ENCODE results near the gene JPH2. TPM values are rescaled to one million over a fixed set of nuclear protein-coding genes. Genes with fewer than 3 reads are reported as not detected.
"Not testable (repeated sequence)": the region's sequence is repeated elsewhere in the genome, so short reads cannot be mapped to it uniquely, and the experiment has no call there.

JPH2 gene
- total RNA-seq, 2 experiments from 2014 or later, result not detected

DNA sequence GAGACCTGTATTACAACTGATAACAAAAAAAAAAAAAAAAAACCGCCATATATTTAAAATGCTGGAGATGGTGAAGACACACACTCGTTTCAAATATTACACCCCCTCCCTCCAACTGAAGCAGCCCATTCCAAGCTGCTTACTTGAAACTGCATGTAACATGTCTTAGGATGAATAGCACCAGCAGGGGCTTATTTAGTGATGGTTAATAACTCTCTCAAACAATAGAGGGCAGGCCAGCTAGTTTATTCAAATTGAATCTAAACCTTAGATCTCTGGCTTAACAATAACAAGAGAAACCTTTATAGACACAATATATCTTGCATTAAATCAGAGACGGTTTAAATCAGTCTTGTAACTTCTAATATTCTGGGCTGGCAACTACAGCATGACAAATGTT lies 9.3 kb upstream of the JPH2 start:
- no peak for DNase-seq
- Histone ChIP-seq H3K27ac (ENCODE audit: low read depth in 1 of 2, low read length in 2 of 2) (no peak overlapping the region), H3K9me3 (ENCODE audit: control insufficient read depth in 1 of 2, insufficient read depth in 1 of 2, low read length in 2 of 2) (no peaks in the 10 kb centered on the region), H3K4me1 (ENCODE audit: insufficient read depth, low read length) (no peaks in the 10 kb centered on the region), H3K27me3 (ENCODE audit: control insufficient read depth in 1 of 2, insufficient read depth in 2 of 2, low read length in 2 of 2) (no peaks in the 10 kb centered on the region), H3K4me3 (ENCODE audit: low read length) (no peak overlapping the region), H3K36me3 (ENCODE audit: insufficient read depth, low read length) (peaks cover 51% of the 10 kb centered on the region)
- POLR2A ChIA-PET, result no interaction called here
- Mint-ChIP-seq H3K36me3 (ENCODE audit: low read depth) (peaks cover 55% of the 10 kb centered on the region), H3K27me3 (no peaks in the 10 kb centered on the region), H3K27ac (peak overlapping the region; percentile 23), H3K4me1 (ENCODE audit: low read depth) (peaks cover 10% of the 10 kb centered on the region), H3K9me3 (no peaks in the 10 kb centered on the region), H3K4me3 (peak overlapping the region; percentile 22)
- intact Hi-C loops (cut with DNase I, micrococcal nuclease), result no loop called here
- peak; percentile 67 for ATAC-seq (ENCODE audit: poor library complexity)
- TF ChIP-seq, protein P1, sequence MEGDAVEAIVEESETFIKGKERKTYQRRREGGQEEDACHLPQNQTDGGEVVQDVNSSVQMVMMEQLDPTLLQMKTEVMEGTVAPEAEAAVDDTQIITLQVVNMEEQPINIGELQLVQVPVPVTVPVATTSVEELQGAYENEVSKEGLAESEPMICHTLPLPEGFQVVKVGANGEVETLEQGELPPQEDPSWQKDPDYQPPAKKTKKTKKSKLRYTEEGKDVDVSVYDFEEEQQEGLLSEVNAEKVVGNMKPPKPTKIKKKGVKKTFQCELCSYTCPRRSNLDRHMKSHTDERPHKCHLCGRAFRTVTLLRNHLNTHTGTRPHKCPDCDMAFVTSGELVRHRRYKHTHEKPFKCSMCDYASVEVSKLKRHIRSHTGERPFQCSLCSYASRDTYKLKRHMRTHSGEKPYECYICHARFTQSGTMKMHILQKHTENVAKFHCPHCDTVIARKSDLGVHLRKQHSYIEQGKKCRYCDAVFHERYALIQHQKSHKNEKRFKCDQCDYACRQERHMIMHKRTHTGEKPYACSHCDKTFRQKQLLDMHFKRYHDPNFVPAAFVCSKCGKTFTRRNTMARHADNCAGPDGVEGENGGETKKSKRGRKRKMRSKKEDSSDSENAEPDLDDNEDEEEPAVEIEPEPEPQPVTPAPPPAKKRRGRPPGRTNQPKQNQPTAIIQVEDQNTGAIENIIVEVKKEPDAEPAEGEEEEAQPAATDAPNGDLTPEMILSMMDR (IDR thresholded peaks at IDR 0.05), result no peak
- CTCF ChIA-PET, result interaction anchor here (0.6 to 1.1 kb wide), 4 partner anchors 16 to 587 kb away, joined by 3 to 5 read pairs (median 4); partner anchors contain the start of gene FITM2

DNA sequence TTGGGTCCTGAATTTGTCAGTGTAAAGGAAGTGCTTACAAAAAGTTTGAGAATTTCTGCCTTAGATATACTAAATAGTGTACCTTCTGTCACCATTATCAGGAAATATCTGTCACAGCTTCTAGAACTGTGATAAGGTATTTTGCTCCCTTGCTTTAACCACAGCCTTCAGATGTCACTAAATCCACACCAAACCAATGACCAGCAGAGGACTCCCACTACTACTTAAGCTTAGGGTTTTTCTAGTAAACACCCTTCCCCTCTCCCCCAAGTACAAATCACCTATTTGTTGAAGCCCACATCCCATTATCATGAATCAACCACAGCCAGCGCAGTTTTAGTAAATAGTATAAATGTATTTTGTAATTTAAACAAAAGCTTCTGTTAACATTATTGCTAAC lies 8.6 kb upstream of the JPH2 start:
- intact Hi-C loops (cut with DNase I, micrococcal nuclease), result no loop called here
- H3K27me3 Mint-ChIP-seq, result peaks cover 4% of the 10 kb centered on the region

DNA sequence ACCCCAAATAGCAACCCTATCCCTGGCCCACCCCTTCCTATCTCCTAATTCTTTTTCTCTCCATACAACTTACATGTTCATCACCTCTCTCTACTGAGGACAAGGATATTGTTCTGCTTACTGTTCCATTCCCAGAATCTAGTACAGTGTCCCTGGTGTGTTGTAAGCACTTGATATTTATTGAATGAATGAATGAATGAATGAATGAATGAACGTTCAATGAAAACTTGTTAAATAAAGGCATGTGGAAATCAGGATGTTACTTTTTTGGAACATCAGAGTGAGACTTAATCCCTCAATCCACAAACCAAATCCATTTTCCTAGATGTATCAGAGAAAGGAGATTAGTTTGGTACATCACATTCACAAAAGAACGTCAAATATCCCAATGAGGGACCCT lies 6.8 kb upstream of the JPH2 start:
- Mint-ChIP-seq H3K27ac (no peak overlapping the region), H3K4me1 (ENCODE audit: low read depth) (peaks cover 4% of the 10 kb centered on the region), H3K27me3 (peaks cover 15% of the 10 kb centered on the region), H3K4me3 (no peak overlapping the region), H3K36me3 (ENCODE audit: low read depth) (peaks cover 31% of the 10 kb centered on the region), H3K9me3 (no peaks in the 10 kb centered on the region)
- DNase-seq (no peak), ATAC-seq (ENCODE audit: poor library complexity) (no peak)
- Histone ChIP-seq H3K4me3 (ENCODE audit: low read length) (no peak overlapping the region), H3K27ac (ENCODE audit: low read depth in 1 of 2, low read length in 2 of 2) (no peak overlapping the region), H3K4me1 (ENCODE audit: insufficient read depth, low read length) (peaks cover 4% of the 10 kb centered on the region), H3K36me3 (ENCODE audit: insufficient read depth, low read length) (peaks cover 26% of the 10 kb centered on the region), H3K27me3 (ENCODE audit: control insufficient read depth in 1 of 2, insufficient read depth in 2 of 2, low read length in 2 of 2) (peaks cover 0 to 13% of the 10 kb centered on the region in 2 experiments), H3K9me3 (ENCODE audit: control insufficient read depth in 1 of 2, insufficient read depth in 1 of 2, low read length in 2 of 2) (no peaks in the 10 kb centered on the region)
- POLR2A ChIA-PET, result no interaction called here
- TF ChIP-seq, protein P1 (IDR thresholded peaks at IDR 0.05), result no peak
- CTCF ChIA-PET, result no interaction called here
- intact Hi-C loops (cut with DNase I, micrococcal nuclease), result loop anchor here in 1 of 2 experiments (5.0 kb wide), 1 partner anchor 136 kb away; no protein-coding TSS in a partner anchor

More for the DNA sequence above, 8.6 kb upstream of the JPH2 start:
- peaks cover 49% of the 10 kb centered on the region for H3K36me3 Mint-ChIP-seq (ENCODE audit: low read depth)
- no peaks in the 10 kb centered on the region for H3K9me3 ChIP-seq (ENCODE audit: control insufficient read depth in 1 of 2, insufficient read depth in 1 of 2, low read length in 2 of 2)
- no peaks in the 10 kb centered on the region for H3K4me1 ChIP-seq (ENCODE audit: insufficient read depth, low read length)
- no peaks in the 10 kb centered on the region for H3K27me3 ChIP-seq (ENCODE audit: control insufficient read depth in 1 of 2, insufficient read depth in 2 of 2, low read length in 2 of 2)
- ChIA-PET CTCF (interaction anchor here (0.7 to 1.3 kb wide), 5 partner anchors 17 to 116 kb away, joined by 3 to 5 read pairs (median 3); partner anchors contain the start of gene FITM2), POLR2A (no interaction called here)
- H3K27ac ChIP-seq (ENCODE audit: low read depth in 1 of 2, low read length in 2 of 2), result no peak overlapping the region
- H3K4me3 ChIP-seq (ENCODE audit: low read length), result no peak overlapping the region
- H3K27ac Mint-ChIP-seq, result peak overlapping the region; percentile 23
- no peaks in the 10 kb centered on the region for H3K9me3 Mint-ChIP-seq
- H3K4me1 Mint-ChIP-seq (ENCODE audit: low read depth), result peaks cover 3% of the 10 kb centered on the region
- DNase-seq (no peak), ATAC-seq (ENCODE audit: poor library complexity) (no peak)
- TF ChIP-seq, protein P1 (IDR thresholded peaks at IDR 0.05), result no peak
- peaks cover 44% of the 10 kb centered on the region for H3K36me3 ChIP-seq (ENCODE audit: insufficient read depth, low read length)
- H3K4me3 Mint-ChIP-seq, result no peak overlapping the region

DNA sequence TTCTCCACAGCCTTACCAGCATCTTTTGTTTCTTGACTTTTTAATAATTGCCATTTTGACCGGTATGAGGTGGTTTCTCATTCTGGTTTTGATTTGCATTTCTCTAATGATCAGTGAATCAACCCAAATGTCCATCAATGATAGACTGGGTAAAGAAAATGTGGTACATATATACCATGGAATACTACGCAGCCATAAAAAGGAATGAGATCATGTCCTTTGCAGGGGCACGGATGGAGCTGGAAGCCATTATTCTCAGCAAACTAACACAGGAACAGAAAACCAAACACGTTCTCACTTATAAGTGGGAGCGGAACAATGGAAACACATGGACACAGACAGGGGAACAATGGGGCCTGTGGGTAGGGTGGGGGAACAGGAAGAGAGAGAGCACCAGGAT lies 4.7 kb upstream of the JPH2 start:
- Histone ChIP-seq H3K4me1 (ENCODE audit: insufficient read depth, low read length) (peaks cover 16% of the 10 kb centered on the region), H3K27me3 (ENCODE audit: control insufficient read depth in 1 of 2, insufficient read depth in 2 of 2, low read length in 2 of 2) (peaks cover 18 to 33% of the 10 kb centered on the region in 2 experiments)
- H3K27ac Mint-ChIP-seq; H3K9me3 ChIP-seq (ENCODE audit: control insufficient read depth in 1 of 2, insufficient read depth in 1 of 2, low read length in 2 of 2); H3K4me3 ChIP-seq (ENCODE audit: low read length); DNase-seq; H3K4me3 Mint-ChIP-seq; ATAC-seq (ENCODE audit: poor library complexity); H3K9me3 Mint-ChIP-seq; H3K27ac ChIP-seq (ENCODE audit: low read depth in 1 of 2, low read length in 2 of 2); H3K36me3 ChIP-seq (ENCODE audit: insufficient read depth, low read length); POLR2A ChIA-PET: not testable (repeated sequence)
- CTCF ChIA-PET, result interaction anchor here (1.9 kb wide), 1 partner anchor 19 kb away, joined by 5 read pairs; the partner anchor contains the start of gene OSER1
- intact Hi-C loops (cut with DNase I, micrococcal nuclease), result loop anchor here in 1 of 2 experiments (5.0 kb wide), 1 partner anchor 134 kb away; no protein-coding TSS in a partner anchor
- H3K27me3 Mint-ChIP-seq, result peaks cover 34% of the 10 kb centered on the region
- H3K4me1 Mint-ChIP-seq (ENCODE audit: low read depth), result peaks cover 10% of the 10 kb centered on the region
- peaks cover 13% of the 10 kb centered on the region for H3K36me3 Mint-ChIP-seq (ENCODE audit: low read depth)

Data from CD4-positive, alpha-beta T cell (primary cell).